MCF 10A (cell line): Measurements from ENCODE around the gene TMED8. TPM values are rescaled to one million over a fixed set of nuclear protein-coding genes. Genes with fewer than 3 reads are reported as not detected.

Experiments used
- BruUV-seq: library from RNA; stranded (reverse); fragments of 400-500 nt; replicated peaks from 2 replicates; lab custom pipeline; 2021; lab: Mats Ljungman, UMichigan
- CTCF ChIA-PET: fragments of 300-600 bp; sonication (Branson Sonifier 250); formaldehyde crosslinking; extraction: SDS; loops from one replicate; lab custom pipeline; 2021; ENCODE audit warnings: antibody characterized with exemption, inconsistent platforms; lab: Yijun Ruan, JAX
- POLR2A ChIA-PET: fragments of 300-600, 350-650 bp; sonication (Branson Sonifier 250); formaldehyde crosslinking; extraction: SDS; loops from one replicate; lab custom pipeline; 2020; ENCODE audit warnings: antibody characterized with exemption, inconsistent platforms; lab: Yijun Ruan, JAX
- DNase-seq: peaks from one replicate; pipeline ENCODE4 v3.0.0-alpha.2; 2018; ENCODE audit not compliant: unreplicated experiment
- H3K27ac Mint-ChIP-seq: one replicate; pipeline ENCODE4 v1.8.0; 2022; ENCODE audit warnings: mild to moderate bottlenecking, low read depth, mixed read lengths; ENCODE audit not compliant: unreplicated experiment
- H3K27me3 Mint-ChIP-seq: one replicate; pipeline ENCODE4 v1.8.0; 2022; ENCODE audit warnings: mixed read lengths; ENCODE audit not compliant: insufficient read depth, unreplicated experiment
- H3K36me3 Mint-ChIP-seq: one replicate; pipeline ENCODE4 v1.8.0; 2022; ENCODE audit warnings: mild to moderate bottlenecking, moderate library complexity, mixed read lengths; ENCODE audit not compliant: insufficient read depth, unreplicated experiment
- H3K4me1 Mint-ChIP-seq: one replicate; pipeline ENCODE4 v1.8.0; 2022; ENCODE audit warnings: mixed read lengths; ENCODE audit not compliant: insufficient read depth, unreplicated experiment
- H3K4me3 Mint-ChIP-seq: one replicate; pipeline ENCODE4 v1.8.0; 2022; ENCODE audit warnings: mild to moderate bottlenecking, moderate library complexity, mixed read lengths; ENCODE audit not compliant: unreplicated experiment
- H3K9me3 Mint-ChIP-seq: one replicate; pipeline ENCODE4 v1.8.0; 2022; ENCODE audit warnings: mixed read lengths; ENCODE audit not compliant: unreplicated experiment
- CTCF ChIP-seq: fragments of 200-600 bp; IDR thresholded peaks from one replicate; pipeline ENCODE4 v1.8.0; 2022; ENCODE audit warnings: antibody characterized with exemption, mild to moderate bottlenecking; ENCODE audit not compliant: unreplicated experiment
- intact Hi-C: fragments of 100-400 bp; cut with micrococcal nuclease; formaldehyde crosslinking; loops from 2 replicates; pipeline ENCODE4 v1.14.1; 2022
- total RNA-seq: library from RNA; stranded (reverse); gene quantifications from 2 replicates; pipeline ENCODE4 v1.2.3, GENCODE V29; 2022

Gene TMED8
- total RNA-seq, 1 experiment from 2014 or later: 9.3 TPM

GRCh38 chr14:77305696-77306095 lies 71.2 kb downstream of the TMED8 start:
- Mint-ChIP-seq H3K36me3 (no peaks in the 10 kb centered on the region), H3K27me3 (no peaks in the 10 kb centered on the region), H3K9me3 (no peaks in the 10 kb centered on the region), H3K4me1 (peaks cover 37% of the 10 kb centered on the region), H3K4me3 (no peak overlapping the region), H3K27ac (peak overlapping the region; percentile 67)
- ChIA-PET POLR2A (interaction anchor here (1.4 kb wide), 1 partner anchor 14 kb away, joined by 4 read pairs; no protein-coding TSS in a partner anchor), CTCF (interaction anchor here (9.1 kb wide), 1 partner anchor 9 kb away, joined by 264 read pairs; no protein-coding TSS in a partner anchor)
- no peak for TF ChIP-seq CTCF
- intact Hi-C loops: loop anchor here (10.0 kb wide), 1 partner anchor 431 kb away; no protein-coding TSS in a partner anchor
- DNase-seq: no peak
- no TSS peak for BruUV-seq

- H3K9me3 Mint-ChIP-seq: no peaks in the 10 kb centered on the region
- no peak for TF ChIP-seq CTCF
- H3K36me3 Mint-ChIP-seq: peaks cover 4% of the 10 kb centered on the region
- peak; percentile 96 for DNase-seq
- intact Hi-C loops: loop anchor here (5.0 to 10.0 kb wide), 2 partner anchors 154 to 429 kb away; partner anchors contain the start of genes AHSA1 and VIPAS39
- H3K27ac Mint-ChIP-seq: peak overlapping the region; percentile 97
- H3K27me3 Mint-ChIP-seq: no peaks in the 10 kb centered on the region
- H3K4me1 Mint-ChIP-seq: peaks cover 33% of the 10 kb centered on the region
- ChIA-PET POLR2A (interaction anchor here (0.5 to 5.5 kb wide), 14 partner anchors 10 to 457 kb away, joined by 3 to 108 read pairs (median 4); partner anchors contain the start of genes AHSA1, GSTZ1, POMT2 and VIPAS39), CTCF (interaction anchor here (0.7 to 9.1 kb wide), 7 partner anchors 11 to 427 kb away, joined by 3 to 264 read pairs (median 3); no protein-coding TSS in a partner anchor)
- BruUV-seq: no TSS peak
- H3K4me3 Mint-ChIP-seq: peak overlapping the region; percentile 58
Measured at GRCh38 chr14:77303417-77304156, 73.3 kb downstream of the TMED8 start.

- POLR2A ChIA-PET: interaction anchor here (1.2 to 5.5 kb wide), 4 partner anchors 11 to 150 kb away, joined by 4 to 108 read pairs (median 22); partner anchors contain the start of genes GSTZ1 and POMT2
Measured at GRCh38 chr14:77302926-77303325, 74.0 kb downstream of the TMED8 start.

More at GRCh38 chr14:77302926-77303325, 74.0 kb downstream of the TMED8 start:
- TF ChIP-seq CTCF: no peak
- CTCF ChIA-PET: interaction anchor here (1.3 to 9.1 kb wide), 6 partner anchors 12 to 427 kb away, joined by 3 to 264 read pairs (median 9); no protein-coding TSS in a partner anchor
- peak; percentile 73 for DNase-seq
- intact Hi-C loops: loop anchor here (5.0 to 10.0 kb wide), 2 partner anchors 154 to 428 kb away; partner anchors contain the start of genes AHSA1 and VIPAS39
- H3K9me3 Mint-ChIP-seq: no peaks in the 10 kb centered on the region
- peaks cover 33% of the 10 kb centered on the region for H3K4me1 Mint-ChIP-seq
- peak overlapping the region; percentile 97 for H3K27ac Mint-ChIP-seq
- no TSS peak for BruUV-seq
- H3K36me3 Mint-ChIP-seq: peaks cover 7% of the 10 kb centered on the region
- H3K4me3 Mint-ChIP-seq: no peak overlapping the region
- no peaks in the 10 kb centered on the region for H3K27me3 Mint-ChIP-seq
